Muscle layer of colon (tissue), 2 donors: ENCODE measurements around the gene PDE6G.

Source experiments
- H3K27ac ChIP-seq: one replicate; pipeline ENCODE4 v1.7.0; 2013; ENCODE audit warnings: low read depth, mild to moderate bottlenecking, low read length, moderate library complexity
- H3K27me3 ChIP-seq, 2 donors: one replicate each; pipeline ENCODE4 v1.7.0; 2013; ENCODE audit warnings: low read length in 2 of 2, mild to moderate bottlenecking in 2 of 2; ENCODE audit not compliant: insufficient read depth in 2 of 2, control insufficient read depth in 1 of 2
- H3K36me3 ChIP-seq: one replicate; pipeline ENCODE4 v1.7.0; 2013; ENCODE audit warnings: mild to moderate bottlenecking, low read length; ENCODE audit not compliant: insufficient read depth
- H3K4me1 ChIP-seq: one replicate; pipeline ENCODE4 v1.7.0; 2013; ENCODE audit warnings: mild to moderate bottlenecking, low read length; ENCODE audit not compliant: insufficient read depth
- H3K4me3 ChIP-seq, 2 donors: one replicate each; pipeline ENCODE4 v1.7.0; 2013; ENCODE audit warnings: low read length in 2 of 2, low read depth in 1 of 2, mild to moderate bottlenecking in 1 of 2, moderate library complexity in 1 of 2
- H3K9ac ChIP-seq: one replicate; pipeline ENCODE4 v1.7.0; 2013; ENCODE audit warnings: low read length
- H3K9me3 ChIP-seq: one replicate; pipeline ENCODE4 v1.7.0; 2013; ENCODE audit warnings: mild to moderate bottlenecking, low read length
- donor health status: abdominal sarcoma.
- donor health status: Adenocarcinoma of cecum.

PDE6G gene

DNA sequence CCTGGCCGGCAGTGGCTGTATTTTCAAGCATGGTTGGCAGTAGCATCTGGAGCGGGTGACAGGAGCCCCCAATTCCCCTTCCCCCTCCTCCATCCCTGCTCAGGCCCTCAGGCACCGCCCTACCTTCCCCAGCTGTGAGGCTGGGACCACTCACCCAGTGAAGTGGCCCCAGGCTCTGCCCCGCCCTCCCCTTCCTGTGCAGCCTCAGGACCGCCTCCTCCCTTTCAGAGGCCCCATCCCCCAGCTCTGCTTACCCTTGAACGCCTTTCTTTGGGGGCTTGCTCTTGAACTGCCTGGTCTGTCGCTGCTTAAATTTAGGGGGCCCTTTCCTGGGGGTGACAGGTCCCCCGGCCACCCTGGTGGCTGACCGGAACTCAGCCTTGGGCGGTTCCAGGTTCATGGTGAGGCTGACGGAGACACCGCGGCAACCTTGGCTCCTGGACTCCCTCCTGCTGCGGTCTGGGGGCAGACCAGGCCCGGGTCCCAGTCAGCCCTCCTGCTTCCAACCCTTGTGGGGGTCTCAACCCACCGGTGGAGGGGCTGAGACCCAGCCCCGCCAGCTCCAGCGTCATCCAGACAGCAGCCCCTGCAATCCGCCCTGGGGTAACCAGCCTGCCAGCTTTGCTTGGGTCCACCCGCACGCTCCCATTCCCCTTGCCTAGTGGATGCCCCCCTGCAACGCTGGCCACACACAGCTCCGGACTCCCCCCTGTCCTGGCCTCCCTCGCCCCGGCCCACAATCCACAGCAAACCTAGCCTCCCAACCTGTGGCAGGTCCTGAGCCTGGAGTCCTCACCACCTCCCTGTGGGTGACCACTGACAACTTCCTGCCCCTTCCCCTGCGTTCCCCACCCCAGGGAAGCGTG is 3.2 kb downstream of the PDE6G start:
- no peak overlapping the region for H3K27ac ChIP-seq
- no peak overlapping the region for H3K9ac ChIP-seq
- peaks cover 16 to 52% of the 10 kb centered on the region in 2 donors for H3K27me3 ChIP-seq
- no peak overlapping the region for H3K4me3 ChIP-seq
- no peaks in the 10 kb centered on the region for H3K36me3 ChIP-seq
- H3K4me1 ChIP-seq = no peaks in the 10 kb centered on the region
- H3K9me3 ChIP-seq = no peaks in the 10 kb centered on the region

DNA sequence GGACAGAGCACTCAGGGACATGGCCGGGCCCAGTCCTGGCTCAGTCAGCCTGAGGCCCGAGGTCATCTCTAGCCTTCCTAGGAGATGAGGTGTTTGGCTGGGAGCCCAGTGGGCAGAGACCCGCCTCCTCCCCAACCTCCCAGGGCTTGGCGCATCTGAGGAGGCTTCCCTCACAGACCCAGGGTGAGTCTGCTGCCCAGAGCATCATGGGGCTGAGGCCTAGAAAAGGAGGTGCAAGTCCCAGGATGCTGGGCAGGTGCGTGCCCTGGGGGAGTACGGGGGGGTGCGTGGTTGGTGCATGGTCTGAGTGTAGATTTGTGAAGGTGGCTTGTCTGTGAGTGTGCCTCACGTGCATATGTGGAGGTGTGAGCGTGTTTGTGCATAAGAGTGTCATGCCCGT is 4.7 kb downstream of the PDE6G start:
- H3K9me3 ChIP-seq = no peaks in the 10 kb centered on the region
- H3K27ac ChIP-seq = no peak overlapping the region
- H3K4me1 ChIP-seq = no peaks in the 10 kb centered on the region
- no peak overlapping the region for H3K4me3 ChIP-seq
- peaks cover 16 to 62% of the 10 kb centered on the region in 2 donors for H3K27me3 ChIP-seq
- no peaks in the 10 kb centered on the region for H3K36me3 ChIP-seq
- H3K9ac ChIP-seq = no peak overlapping the region

DNA sequence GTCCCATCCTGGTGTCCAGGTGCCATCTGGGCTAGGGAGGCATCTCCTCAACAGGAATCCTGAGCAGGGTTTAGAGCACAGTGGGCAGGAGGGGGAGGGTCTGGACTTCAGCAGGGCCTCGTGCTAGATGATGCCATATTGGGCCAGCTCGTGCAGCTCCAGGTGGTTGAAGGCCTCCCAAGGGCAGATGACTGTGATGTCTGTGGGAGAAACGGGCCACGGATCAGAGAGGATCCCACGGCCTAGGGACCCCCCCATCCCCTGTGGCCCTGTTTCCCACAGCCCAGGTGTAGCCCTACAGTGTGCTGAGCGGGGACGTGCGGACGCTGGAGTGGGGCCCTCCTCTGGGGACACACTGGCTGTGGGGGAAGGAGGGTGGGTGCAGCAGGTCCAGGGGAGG is 5.4 kb downstream of the PDE6G start:
- H3K9ac ChIP-seq = no peak overlapping the region
- peaks cover 16 to 62% of the 10 kb centered on the region in 2 donors for H3K27me3 ChIP-seq
- no peak overlapping the region for H3K27ac ChIP-seq
- H3K4me1 ChIP-seq = no peaks in the 10 kb centered on the region
- no peak overlapping the region for H3K4me3 ChIP-seq
- H3K9me3 ChIP-seq = no peaks in the 10 kb centered on the region
- no peaks in the 10 kb centered on the region for H3K36me3 ChIP-seq

DNA sequence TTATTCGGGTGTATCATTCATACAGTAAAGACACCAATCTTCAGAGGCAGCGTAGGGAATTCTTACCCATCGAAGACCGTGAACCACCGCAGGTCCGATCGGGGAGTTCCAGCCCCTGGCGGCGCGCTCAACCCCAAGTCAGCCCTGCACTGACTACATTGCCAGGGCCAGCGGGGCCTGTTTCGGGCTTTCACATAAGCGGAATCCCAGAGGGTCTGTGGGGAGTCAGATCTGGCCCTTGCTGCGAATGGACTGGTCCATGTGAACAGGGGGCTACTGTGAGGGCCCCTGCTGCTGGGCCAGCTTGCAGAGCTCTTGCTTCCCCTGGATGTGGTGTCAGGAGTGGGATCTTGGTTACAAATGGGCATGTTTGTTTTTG is 7.6 kb downstream of the PDE6G start:
- Histone ChIP-seq H3K36me3 (no peaks in the 10 kb centered on the region), H3K27ac (no peak overlapping the region), H3K27me3 (peaks cover 16 to 56% of the 10 kb centered on the region in 2 donors), H3K9me3 (no peaks in the 10 kb centered on the region), H3K4me1 (no peaks in the 10 kb centered on the region), H3K9ac (no peak overlapping the region), H3K4me3 (no peak overlapping the region)

DNA sequence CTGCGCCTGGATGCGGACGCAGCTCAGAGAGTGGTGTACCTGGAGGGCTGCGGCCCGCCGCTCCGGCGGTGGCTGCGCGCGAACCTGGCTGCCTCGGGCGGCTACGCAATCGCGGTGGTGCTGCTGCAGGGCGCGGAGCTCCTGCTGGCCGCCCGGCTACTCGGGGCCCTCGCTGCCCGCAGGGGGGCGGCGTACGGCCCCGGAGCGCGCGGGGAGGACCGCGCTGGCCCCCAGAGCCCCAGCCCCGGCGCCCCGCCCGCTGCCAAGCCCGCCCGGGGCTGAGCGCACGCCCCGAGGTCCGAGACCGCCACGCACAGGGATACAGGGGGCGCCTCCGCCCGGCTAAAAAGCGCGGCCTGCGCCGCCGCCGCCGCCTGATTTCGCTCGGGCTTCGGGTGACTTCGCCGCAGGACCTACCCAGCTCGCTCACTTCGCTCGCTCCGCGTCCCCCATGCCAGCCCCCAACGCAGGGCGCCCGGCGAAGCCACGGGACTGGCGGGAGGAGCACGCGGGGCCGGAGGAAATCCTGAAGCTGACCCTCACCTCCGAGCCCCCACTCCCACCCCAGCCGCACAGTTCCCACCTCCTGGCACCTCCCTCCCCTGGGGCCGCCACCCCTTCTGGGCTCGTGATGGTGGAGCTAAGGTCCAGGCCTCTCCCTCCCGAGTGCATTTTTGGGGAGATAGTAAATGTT is 8.2 kb downstream of the PDE6G start:
- Histone ChIP-seq H3K9me3 (no peaks in the 10 kb centered on the region), H3K4me3 (no peak overlapping the region), H3K27ac (no peak overlapping the region), H3K27me3 (peaks cover 16 to 51% of the 10 kb centered on the region in 2 donors), H3K9ac (no peak overlapping the region), H3K36me3 (no peaks in the 10 kb centered on the region), H3K4me1 (no peaks in the 10 kb centered on the region)

DNA sequence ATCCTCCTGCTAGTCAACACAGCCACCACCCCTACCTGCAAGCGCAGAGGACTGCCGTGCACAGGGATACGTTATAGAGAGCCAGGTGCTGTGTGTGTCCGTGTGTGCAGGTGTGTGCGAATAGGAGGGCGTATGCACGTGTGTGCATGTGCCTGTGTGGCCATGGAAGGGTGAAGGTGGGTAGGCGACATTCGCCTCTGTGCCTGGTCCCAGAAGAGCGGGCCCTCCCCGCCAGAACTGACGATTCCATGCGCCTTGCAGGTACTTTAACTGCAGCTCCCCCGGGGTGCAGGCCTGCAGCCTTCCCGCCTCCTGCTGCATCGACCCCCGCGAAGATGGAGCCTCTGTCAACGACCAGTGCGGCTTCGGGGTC is 8.7 kb downstream of the PDE6G start:
- Histone ChIP-seq H3K27ac (no peak overlapping the region), H3K27me3 (peaks cover 16 to 46% of the 10 kb centered on the region in 2 donors)

DNA sequence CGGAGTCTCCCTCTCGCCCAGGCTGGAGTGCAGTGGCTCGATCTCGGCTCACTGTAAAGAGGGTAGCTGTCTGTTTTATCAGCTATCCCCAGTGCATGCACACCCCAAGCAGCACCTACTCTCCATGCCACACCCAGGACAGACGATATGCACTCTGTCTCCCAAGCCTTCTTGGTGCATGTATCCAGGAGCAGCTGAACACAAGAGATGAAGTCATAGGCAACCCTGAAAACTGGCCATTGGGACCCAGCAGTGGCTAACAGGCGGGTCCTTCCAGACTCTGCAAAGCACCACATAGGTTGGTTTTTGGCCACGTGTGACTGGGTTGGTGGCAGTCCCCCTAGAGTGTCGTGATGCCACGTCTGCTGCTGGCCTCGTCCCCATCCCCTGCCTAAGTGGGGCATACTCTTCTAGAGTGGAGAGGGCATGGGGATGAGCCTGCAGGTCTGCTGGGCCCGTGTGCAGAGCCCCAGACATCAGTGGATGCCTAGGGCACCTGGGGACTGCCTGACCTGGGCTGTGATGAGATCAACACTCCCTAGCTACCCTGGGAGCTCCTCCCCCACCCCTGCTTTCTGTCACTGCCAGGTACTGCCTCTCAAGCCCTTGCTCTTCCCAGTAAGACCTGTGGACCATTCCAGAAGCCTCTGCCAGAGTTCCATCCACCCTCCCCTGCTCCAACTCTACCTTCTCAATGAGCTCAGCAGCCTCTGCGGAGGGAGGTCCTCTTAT is 9.3 kb downstream of the PDE6G start:
- no peak overlapping the region for H3K27ac ChIP-seq
- no peaks in the 10 kb centered on the region for H3K4me1 ChIP-seq
- H3K9me3 ChIP-seq = no peaks in the 10 kb centered on the region
- H3K4me3 ChIP-seq = no peak overlapping the region
- H3K27me3 ChIP-seq = peaks cover 16 to 44% of the 10 kb centered on the region in 2 donors
- no peak overlapping the region for H3K9ac ChIP-seq
- no peaks in the 10 kb centered on the region for H3K36me3 ChIP-seq

More for the DNA sequence above, 8.7 kb downstream of the PDE6G start:
- Histone ChIP-seq H3K9ac (no peak overlapping the region), H3K9me3 (no peaks in the 10 kb centered on the region), H3K4me3 (no peak overlapping the region), H3K36me3 (no peaks in the 10 kb centered on the region), H3K4me1 (no peaks in the 10 kb centered on the region)

DNA sequence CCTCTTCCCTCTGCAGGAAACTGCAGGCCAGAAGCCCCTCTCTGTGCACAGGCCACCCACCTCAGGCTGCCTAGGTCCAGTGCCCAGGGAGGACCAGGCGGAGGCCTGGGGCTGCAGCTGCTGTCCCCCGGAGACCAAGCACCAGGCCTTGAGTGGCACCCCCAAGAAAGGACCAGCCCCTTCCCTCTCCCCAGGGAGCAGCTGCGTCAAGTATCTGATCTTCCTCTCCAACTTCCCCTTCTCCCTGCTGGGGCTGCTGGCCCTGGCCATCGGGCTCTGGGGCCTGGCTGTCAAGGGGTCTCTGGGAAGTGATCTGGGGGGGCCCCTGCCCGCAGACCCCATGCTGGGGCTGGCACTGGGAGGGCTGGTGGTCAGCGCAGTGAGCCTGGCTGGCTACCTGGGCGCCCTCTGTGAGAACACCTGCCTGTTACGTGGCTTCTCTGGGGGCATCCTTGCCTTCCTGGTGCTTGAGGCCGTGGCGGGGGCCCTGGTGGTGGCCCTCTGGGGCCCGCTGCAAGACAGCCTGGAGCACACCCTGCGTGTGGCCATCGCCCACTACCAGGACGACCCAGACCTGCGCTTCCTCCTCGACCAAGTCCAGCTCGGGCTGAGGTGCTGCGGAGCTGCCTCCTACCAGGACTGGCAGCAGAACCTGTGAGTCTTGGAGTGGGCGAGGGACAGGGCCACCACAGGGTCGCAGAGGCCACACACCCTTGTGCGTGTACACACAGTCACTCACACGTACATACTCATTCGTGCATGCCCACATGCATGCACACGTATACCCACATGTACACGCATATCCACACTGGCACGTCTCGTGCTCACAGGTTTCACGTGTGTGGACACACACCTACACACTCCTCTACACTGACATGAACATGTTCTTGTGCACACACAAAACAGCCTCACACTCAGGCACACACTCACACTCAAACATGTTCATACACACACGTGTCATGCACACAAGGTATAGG is 11.1 kb downstream of the PDE6G start:
- Histone ChIP-seq H3K4me1 (no peaks in the 10 kb centered on the region), H3K36me3 (no peaks in the 10 kb centered on the region), H3K9ac (no peak overlapping the region), H3K27me3 (peaks cover 9 to 28% of the 10 kb centered on the region in 2 donors), H3K9me3 (no peaks in the 10 kb centered on the region), H3K4me3 (no peak overlapping the region), H3K27ac (no peak overlapping the region)

DNA sequence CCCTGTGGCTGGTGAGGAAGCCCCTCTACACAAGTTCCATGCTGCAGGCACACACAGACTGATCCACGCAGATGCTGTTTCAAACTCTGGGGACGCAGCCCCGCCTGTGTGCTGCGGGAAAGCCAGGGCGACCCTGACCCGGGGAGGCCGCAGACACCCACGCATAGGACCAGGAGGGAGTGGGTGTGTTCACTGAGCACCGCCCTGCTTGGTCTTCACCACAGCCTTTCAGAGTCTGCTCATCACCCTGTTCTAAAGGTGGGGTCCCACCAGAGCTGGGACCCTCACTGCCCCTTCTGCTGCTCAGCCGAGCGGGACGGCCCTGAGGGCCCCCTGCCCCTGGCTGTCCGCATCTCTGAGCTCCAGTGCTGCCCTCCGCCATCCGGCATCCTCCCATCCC is 11.8 kb downstream of the PDE6G start:
- Histone ChIP-seq H3K27ac (no peak overlapping the region), H3K9me3 (no peaks in the 10 kb centered on the region), H3K27me3 (peaks cover 5 to 20% of the 10 kb centered on the region in 2 donors), H3K4me1 (no peaks in the 10 kb centered on the region), H3K4me3 (no peak overlapping the region), H3K36me3 (no peaks in the 10 kb centered on the region), H3K9ac (no peak overlapping the region)

DNA sequence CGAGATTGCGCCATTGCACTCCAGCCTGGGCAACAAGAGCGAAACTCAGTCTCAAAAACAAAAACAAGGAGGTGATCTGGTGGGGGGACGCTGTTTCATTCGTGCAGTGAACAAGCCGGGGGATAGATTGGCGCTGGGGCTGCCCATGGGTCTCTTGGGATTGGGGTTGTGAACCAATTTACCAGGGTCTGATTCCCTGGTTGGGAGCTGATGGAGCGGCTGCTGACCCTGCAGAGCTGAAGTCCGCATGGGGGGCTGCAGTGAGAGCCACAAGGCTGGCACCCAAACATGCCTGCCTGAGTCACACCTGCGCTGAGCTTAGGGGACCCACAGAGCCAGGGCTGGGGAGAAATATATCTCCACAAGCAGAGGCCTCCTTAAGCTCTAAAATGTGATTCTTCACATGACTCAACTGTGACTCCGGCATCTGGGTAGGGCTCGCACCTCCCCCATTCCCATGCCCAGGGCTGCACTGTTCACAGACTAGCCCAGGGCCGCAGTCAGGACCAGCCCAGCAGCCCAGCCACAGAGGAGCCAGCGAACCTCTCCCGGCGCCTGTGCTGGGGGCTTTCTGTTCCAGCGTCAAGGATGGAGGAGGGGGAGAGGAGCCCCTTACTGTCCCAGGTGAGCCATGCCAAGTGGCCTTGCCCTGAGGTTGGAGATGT is 14.4 kb downstream of the PDE6G start:
- H3K27ac ChIP-seq = no peak overlapping the region

More for the DNA sequence above, 14.4 kb downstream of the PDE6G start:
- Histone ChIP-seq H3K9ac (no peak overlapping the region), H3K4me1 (no peaks in the 10 kb centered on the region), H3K27me3 (peaks cover 0 to under 1% of the 10 kb centered on the region in 2 donors), H3K4me3 (no peak overlapping the region), H3K36me3 (no peaks in the 10 kb centered on the region), H3K9me3 (no peaks in the 10 kb centered on the region)
